CD4-positive, alpha-beta T cell treated with Interleukin-6 for 4 hours (primary cell): Measurements from ENCODE around the gene PIGV.
"Not testable (repeated sequence)": the region's sequence is repeated elsewhere in the genome, so short reads cannot be mapped to it uniquely, and the experiment has no call there.

Experiments used
- DNase-seq: peaks from one replicate; pipeline ENCODE4 v3.0.0-alpha.2; 2020; ENCODE audit warnings: mixed read lengths

PIGV gene

GRCh38 chr1:26797627-26798026 lies 9.9 kb downstream of the PIGV start:
- no peak for DNase-seq

- DNase-seq: peak; percentile 51
Observed at GRCh38 chr1:26799479-26800142, 11.9 kb downstream of the PIGV start.

- not testable (repeated sequence) for DNase-seq
Observed at GRCh38 chr1:26803932-26804331, 16.2 kb downstream of the PIGV start.

DNA sequence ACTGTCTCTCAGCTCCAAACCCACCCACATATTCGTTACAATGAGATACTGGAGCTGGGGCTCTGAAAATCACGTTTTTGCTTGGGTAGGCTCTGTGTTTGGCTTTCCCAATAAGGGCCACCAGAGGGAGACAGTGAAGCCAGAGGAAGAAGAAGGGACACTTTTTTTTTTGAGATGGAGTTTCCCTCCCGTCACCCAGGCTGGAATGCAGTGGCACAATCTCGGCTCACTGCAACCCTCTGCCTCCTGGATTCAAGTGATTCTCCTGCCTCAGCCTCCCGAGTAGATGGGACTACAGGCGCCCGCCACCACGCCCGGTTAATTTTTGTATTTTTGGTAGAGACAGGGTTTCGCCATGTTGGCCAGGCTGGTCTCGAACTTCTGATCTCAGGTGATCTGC lies 22.4 kb downstream of the PIGV start:
- DNase-seq: peak; percentile 78

- no peak for DNase-seq
Observed at GRCh38 chr1:26811057-26811456, 23.3 kb downstream of the PIGV start.

GRCh38 chr1:26811708-26812107 lies 24.0 kb downstream of the PIGV start:
- DNase-seq: no peak

- no peak for DNase-seq
Observed at GRCh38 chr1:26814377-26814776, 26.6 kb downstream of the PIGV start.

DNA sequence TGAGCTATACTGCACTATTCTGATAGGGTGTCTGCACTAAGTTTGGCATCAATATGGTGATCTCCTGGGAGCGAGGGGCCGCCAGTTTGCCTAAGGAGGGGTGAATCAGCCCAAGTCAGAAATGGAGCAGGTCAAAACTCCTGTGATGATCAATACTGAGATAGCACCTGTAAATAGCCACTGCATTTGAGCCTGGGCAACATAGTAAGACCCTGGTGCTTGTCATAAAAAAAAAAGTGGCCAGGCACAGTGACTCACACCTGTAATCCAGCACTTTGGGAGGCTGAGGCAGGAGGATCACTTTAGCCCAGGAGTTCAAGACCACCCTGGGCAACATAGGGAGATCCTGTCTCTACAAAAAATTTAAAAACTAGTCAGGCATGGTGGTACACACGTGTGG lies 27.1 kb downstream of the PIGV start:
- DNase-seq: no peak

GRCh38 chr1:26820784-26821269 lies 33.1 kb downstream of the PIGV start:
- peak; percentile 51 for DNase-seq

GRCh38 chr1:26822737-26823395 lies 35.1 kb downstream of the PIGV start:
- DNase-seq: no peak

DNA sequence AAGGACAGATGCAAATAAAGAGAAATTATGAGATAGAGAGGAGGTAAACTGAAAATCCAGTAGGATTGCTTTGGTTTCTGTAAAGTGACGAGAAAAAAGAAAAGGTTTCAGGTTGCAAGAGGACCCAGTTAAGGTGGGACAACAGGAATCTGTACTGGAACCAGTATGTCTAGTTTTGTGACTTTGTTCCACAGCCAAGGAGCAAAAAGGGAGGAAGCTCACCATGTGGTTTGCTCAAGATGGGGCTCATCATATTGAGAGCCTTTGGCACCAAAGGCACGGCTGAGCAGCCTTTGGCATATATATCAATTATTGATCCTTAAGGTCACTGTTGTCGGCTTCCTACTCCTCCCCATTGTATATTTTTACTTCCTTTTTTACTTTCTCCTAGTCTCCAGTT lies 37.0 kb downstream of the PIGV start:
- DNase-seq: no peak

DNA sequence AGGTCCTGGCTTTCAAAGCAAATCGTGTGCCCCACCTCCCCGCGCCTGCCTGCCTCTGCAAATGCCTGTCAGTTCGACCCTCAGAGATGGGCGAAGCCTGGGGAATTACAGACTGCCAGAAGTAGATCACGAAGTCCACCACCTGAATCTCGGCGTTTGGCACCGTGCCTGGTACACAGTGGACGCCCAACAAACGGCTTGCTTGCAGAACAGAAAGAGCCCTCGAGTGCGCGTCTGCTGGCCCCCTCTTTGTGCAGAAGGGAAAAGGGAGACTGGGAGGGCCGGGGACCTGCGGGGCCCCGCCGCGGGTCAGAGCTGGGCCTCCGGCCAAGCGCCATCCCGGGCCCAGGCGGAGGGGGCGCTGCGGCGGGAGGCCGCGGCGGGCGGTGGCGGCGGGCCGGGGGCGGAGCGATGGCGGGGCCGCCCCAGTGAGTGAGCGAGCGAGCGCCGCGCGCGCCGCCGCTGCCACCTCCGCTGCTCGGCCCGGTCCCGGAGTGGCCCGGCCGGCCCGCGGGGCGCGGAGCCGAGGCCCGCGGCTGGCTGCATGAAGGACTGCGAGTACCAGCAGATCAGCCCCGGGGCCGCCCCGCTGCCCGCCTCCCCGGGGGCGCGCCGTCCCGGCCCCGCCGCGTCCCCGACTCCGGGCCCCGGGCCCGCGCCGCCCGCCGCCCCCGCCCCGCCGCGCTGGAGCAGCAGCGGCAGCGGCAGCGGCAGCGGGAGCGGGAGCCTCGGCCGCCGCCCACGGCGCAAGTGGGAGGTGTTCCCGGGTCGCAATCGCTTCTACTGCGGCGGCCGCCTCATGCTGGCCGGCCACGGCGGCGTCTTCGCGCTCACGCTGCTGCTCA lies 38.7 kb downstream of the PIGV start, which contains the start of gene ZDHHC18:
Gene ZDHHC18, plus strand, starts transcription at position 428 of the 845 bp plus-strand sequence. Its CDS starts 117 bp downstream, at position 545.
- DNase-seq: peak; percentile 79

DNA sequence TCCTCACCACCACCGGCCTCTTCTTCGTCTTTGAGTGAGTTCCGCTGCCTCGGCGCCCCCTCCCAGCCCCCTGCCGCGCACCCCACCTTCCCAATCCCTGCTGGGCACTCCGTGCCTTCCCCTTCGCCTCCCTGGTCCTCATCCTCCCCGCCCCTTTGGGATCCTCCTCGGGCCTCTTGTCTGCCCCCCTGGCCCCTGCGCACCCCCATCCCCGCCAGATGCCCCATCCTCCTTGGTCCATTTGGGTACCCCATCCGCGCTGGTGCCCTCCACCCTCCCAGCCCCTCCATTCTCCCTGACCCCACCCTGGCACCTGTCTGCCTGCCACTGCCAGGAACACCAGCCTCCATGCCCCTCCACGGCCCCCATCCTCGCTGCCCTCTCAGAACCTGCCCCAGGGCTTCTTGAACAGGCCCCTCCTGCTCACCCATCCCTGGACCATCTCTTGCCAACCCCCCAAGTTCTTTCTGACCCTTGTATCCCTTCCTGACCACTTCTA lies 39.4 kb downstream of the PIGV start:
- DNase-seq: no peak

GRCh38 chr1:26827663-26828062 lies 39.9 kb downstream of the PIGV start:
- DNase-seq: no peak

DNA sequence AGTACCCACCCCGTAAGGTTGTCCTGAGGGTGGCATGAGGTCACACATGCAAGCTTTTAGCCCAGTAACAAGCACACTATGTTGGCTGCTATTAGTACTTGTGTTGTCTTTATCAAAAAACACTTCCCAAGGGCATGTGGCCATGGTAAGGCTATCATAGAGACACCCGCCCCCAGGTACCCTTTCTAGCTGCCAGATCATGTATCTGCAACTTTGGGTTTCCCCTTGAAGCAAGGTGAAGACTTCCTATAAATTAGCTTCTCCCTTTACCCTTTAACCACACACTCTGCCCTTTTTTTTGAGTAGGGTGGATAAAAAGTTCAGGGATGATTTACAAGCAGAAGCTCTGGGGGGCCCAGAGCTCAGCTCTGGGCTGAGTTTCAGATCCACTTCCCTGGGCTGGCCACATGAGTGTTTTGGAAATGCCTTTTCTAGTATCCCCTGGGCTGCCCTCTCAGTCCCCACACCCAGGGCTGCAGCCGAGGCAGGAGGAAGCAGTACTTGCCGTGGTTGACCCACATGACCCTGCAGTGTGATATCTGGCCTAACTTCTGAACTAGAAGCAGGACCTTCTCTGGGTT lies 40.8 kb downstream of the PIGV start:
- peak; percentile 18 for DNase-seq

DNA sequence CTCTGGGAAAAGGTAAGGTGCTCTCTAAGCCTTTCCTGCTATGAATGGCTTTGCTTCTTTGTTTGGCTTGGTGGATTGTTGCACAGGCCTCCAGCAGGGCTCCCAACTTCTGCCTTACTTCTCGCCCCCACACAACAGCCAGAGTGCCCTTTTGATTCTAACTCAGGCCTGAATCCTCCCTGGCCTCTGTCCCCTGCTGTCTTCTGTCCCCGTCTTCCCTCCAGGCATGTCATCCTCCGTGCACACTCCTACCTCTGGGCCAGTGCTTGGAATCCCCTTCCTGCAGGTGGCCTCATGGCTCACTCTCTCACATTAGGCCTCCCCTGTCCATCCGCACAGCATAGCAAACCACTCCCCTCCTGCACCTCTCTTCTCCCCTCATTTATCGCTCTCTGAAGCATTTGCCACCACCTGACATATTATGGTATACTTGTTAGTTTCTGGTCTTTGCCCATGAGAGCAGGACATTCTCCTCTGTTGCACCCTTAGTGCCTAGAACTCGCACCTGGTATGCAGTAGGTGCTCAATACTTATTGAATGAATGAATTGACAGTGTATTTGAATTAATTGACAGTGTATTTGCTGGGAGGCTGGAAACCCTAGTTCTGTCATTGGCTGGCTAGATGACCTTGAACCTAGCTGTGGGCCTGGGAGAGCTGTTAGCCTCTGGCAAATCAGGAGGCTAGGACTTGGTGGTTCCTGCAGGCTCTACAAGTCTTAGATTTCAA lies 41.6 kb downstream of the PIGV start:
- no peak for DNase-seq

DNA sequence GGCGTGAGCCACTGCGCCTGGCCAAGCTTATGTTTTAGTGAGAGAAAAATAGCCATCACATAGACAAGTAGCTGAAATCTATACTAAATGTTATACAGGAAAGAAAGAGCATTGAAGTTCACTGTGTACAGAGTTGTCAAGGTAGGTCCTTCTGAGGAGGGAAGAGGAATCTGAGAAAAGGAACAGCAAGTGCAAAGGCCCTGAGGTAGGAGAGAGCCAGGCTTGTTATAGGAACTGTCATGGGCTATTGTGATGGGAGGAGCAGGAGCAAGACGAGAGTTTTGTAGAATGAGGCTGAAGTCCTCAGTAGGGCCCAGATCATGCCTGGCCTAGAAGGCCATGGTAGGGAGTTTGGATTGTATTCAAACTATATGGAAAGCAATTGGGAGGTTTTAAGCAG lies 43.3 kb downstream of the PIGV start:
- no peak for DNase-seq

- no peak for DNase-seq
Observed at GRCh38 chr1:26831546-26832248, 43.9 kb downstream of the PIGV start.

DNA sequence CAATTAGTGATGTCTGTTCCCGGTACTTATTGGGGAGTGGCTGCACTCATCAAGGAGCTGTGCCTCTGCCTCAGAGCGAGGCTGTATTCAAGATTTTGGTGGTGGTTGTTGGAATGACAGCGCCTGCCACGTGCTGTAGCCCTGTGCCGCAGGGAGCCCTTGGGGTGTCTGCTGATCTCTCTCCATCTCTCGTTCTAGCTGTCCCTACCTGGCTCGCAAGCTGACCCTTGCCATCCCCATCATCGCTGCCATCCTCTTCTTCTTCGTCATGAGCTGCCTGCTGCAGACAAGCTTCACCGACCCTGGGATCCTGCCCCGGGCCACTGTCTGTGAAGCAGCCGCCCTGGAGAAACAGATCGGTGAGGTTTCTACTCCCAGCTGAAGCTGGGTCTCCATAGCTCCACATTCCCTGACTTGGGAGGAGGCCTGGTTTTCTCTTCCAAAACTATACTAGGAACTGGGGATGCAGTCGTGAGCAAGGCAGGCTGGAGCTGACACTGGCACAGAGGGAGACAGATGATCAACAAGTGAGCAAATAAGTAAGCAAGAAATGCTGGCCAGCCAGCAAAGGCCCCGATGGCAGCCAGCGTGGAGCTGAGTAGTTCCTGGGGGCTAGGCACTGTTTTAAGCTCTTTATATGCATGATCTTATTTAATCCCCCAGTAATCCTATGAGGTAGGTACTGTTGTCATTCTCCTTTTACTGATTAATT lies 44.7 kb downstream of the PIGV start:
- no peak for DNase-seq

DNA sequence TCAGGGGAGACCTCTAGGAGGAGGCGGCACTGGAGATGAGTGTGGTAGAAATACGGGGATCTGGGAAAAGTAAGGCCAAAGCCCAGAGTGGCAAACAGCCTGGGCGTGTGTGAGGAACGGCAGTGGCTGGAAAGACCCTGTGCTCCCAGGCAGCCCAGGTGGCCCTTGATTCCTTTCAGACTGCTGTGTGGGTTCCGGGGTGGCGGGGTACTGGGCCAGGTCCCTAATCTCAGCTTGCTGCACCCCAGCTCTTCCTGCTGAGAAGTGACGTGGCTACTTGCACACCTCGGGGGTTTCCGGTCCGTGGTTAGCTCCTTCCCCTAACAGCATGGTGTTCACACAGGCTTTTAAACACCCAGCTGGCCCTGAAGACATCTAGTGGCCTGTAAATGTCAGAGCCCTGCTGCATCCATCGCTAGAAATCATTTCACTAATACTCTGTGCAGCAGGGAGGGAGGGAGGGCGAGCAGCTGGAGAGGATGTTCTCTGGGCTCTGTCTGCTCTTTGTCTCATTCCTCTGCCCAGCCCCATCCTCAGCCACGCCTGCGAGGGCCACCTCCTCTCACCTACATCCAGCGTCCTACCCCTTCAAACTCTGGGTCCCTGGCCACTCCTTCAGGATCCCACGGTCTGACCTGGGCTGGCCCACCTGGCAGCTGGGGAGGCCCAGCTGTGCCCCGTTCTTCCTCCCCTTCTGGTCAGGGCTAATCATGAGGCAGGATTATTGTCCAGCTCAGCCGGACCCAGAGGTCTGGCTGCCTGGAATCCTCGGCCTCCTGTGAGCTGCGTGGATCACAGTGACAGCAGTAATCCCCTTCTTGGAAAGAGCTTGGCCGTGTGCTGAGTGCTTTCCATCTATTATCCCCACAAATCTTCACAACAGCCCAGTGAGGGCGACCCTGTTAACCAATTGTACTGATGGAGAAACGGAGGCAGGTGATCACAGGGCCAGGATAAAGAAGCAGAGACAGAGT lies 46.0 kb downstream of the PIGV start:
- peak; percentile 91 for DNase-seq
